ENCODE measurements around the gene PDGFRB.

The PDGFRB gene

GRCh38 chr5:150188146-150188842, 32.6 kb upstream of the PDGFRB start:
- H3K36me3 Mint-ChIP-seq (ENCODE audit: low read depth) = no peaks in the 10 kb centered on the region
- no peaks in the 10 kb centered on the region for H3K4me1 Mint-ChIP-seq (ENCODE audit: low read depth)
- DNase-seq = no peak
- H3K27me3 Mint-ChIP-seq = peaks cover 50% of the 10 kb centered on the region
- H3K4me3 Mint-ChIP-seq = no peak overlapping the region
- no peak overlapping the region for H3K27ac Mint-ChIP-seq
- no peaks in the 10 kb centered on the region for H3K9me3 Mint-ChIP-seq

DNA sequence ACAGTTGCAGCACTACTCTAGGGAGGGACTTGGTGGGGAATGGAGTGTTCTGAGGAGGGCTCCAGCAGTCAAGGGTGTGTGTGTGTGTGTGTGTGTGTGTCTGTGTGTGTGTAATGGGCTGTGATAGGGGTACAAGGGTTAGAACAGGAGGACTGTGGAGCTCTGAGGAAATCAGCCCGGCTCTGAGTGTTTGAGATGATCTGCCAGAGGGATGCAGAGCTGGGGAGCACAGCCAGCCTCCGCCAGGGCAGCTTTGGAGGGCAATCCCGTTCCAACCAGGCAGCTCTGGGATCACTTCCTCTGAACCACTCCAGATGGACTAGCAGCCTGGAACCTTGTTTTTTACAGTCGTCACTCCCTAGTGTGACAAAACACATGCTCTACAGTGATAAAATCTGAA, 31.3 kb upstream of the PDGFRB start:
- Mint-ChIP-seq H3K9me3 (no peaks in the 10 kb centered on the region), H3K27me3 (peaks cover 41% of the 10 kb centered on the region), H3K4me1 (ENCODE audit: low read depth) (no peaks in the 10 kb centered on the region), H3K36me3 (ENCODE audit: low read depth) (no peaks in the 10 kb centered on the region), H3K4me3 (no peak overlapping the region), H3K27ac (no peak overlapping the region)
- DNase-seq = no peak

DNA sequence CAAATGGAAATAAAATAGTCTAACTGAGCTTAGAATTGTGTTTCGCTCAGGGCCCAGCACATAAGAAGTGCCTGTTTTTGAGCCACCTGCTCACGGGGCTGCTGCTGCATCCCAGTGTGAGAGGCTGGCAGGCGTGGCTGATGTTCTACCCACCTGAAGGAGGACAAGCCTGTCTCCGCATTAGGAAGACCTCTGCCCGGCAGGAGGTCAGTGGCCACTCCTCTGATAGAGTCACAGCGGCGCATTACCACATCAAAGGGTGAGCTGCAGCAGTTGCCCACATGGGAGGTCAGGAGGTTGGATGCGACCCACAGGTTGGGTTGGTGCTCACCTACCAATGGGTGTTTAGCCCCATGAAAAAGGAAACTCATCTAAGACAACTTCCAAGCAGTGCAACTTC, 30.5 kb upstream of the PDGFRB start:
- Mint-ChIP-seq H3K4me3 (no peak overlapping the region), H3K4me1 (ENCODE audit: low read depth) (no peaks in the 10 kb centered on the region), H3K36me3 (ENCODE audit: low read depth) (no peaks in the 10 kb centered on the region), H3K9me3 (no peaks in the 10 kb centered on the region), H3K27ac (no peak overlapping the region), H3K27me3 (peaks cover 34% of the 10 kb centered on the region)
- no peak for DNase-seq

- Mint-ChIP-seq H3K27ac (no peak overlapping the region), H3K27me3 (peaks cover 26% of the 10 kb centered on the region), H3K36me3 (ENCODE audit: low read depth) (no peaks in the 10 kb centered on the region), H3K4me3 (no peak overlapping the region), H3K4me1 (ENCODE audit: low read depth) (no peaks in the 10 kb centered on the region), H3K9me3 (no peaks in the 10 kb centered on the region)
- DNase-seq = no peak
Measured at GRCh38 chr5:150184990-150185912, 29.6 kb upstream of the PDGFRB start.

- H3K4me3 Mint-ChIP-seq = no peak overlapping the region
- no peak overlapping the region for H3K27ac Mint-ChIP-seq
- DNase-seq = no peak
- no peaks in the 10 kb centered on the region for H3K9me3 Mint-ChIP-seq
- H3K4me1 Mint-ChIP-seq (ENCODE audit: low read depth) = no peaks in the 10 kb centered on the region
- no peaks in the 10 kb centered on the region for H3K36me3 Mint-ChIP-seq (ENCODE audit: low read depth)
- peaks cover 17% of the 10 kb centered on the region for H3K27me3 Mint-ChIP-seq
Measured at GRCh38 chr5:150184006-150184405, 28.4 kb upstream of the PDGFRB start.

- H3K4me1 Mint-ChIP-seq (ENCODE audit: low read depth) = no peaks in the 10 kb centered on the region
- H3K27me3 Mint-ChIP-seq = peaks cover 11% of the 10 kb centered on the region
- H3K36me3 Mint-ChIP-seq (ENCODE audit: low read depth) = no peaks in the 10 kb centered on the region
- no peaks in the 10 kb centered on the region for H3K9me3 Mint-ChIP-seq
- no peak overlapping the region for H3K4me3 Mint-ChIP-seq
- no peak overlapping the region for H3K27ac Mint-ChIP-seq
- DNase-seq = no peak
Measured at GRCh38 chr5:150183436-150183835, 27.8 kb upstream of the PDGFRB start.

- H3K4me1 Mint-ChIP-seq (ENCODE audit: low read depth) = no peaks in the 10 kb centered on the region
- H3K36me3 Mint-ChIP-seq (ENCODE audit: low read depth) = no peaks in the 10 kb centered on the region
- no peaks in the 10 kb centered on the region for H3K9me3 Mint-ChIP-seq
- H3K27ac Mint-ChIP-seq = no peak overlapping the region
- peaks cover 6% of the 10 kb centered on the region for H3K27me3 Mint-ChIP-seq
- no peak for DNase-seq
- no peak overlapping the region for H3K4me3 Mint-ChIP-seq
Measured at GRCh38 chr5:150182774-150183173, 27.1 kb upstream of the PDGFRB start.

DNA sequence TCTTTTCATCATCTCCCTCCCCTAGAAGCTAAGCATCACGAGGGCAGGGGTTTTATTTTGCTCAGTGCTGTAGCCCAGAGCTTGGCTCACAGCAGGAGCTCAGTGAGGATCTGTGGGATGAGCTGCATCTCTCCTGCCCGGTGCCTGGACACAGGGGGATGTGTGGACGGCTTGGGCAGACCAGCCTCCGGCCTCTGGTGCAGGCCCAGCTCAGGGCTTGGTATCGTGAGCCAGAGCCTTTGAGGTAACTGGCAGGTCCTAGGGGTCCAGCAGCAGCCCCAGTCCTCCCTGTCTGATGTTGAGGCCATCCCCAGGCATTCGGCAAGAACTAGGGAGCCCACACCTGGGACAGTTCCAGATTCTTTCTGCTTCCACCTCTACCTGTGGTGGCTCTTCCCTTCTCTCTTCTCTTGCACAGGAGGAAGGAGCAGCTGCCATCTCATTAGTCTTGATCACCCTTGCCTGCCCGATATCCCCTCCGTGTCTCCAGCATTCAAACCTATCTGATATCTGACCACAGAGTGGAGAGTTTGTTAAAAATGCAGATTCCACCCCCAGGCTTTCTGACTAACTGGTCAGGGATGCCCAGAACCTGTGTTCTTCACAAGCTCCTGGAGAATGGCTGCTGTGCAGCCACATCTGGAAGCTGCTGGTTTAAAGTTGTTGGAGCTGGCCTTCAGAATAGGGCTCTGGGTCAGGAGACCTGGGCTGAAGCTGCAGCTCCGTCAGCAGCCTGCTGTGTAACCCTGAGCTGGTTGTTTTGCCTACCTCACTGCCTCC, 26.3 kb upstream of the PDGFRB start:
- H3K9me3 Mint-ChIP-seq = no peaks in the 10 kb centered on the region
- H3K27ac Mint-ChIP-seq = no peak overlapping the region
- H3K27me3 Mint-ChIP-seq = no peaks in the 10 kb centered on the region
- H3K36me3 Mint-ChIP-seq (ENCODE audit: low read depth) = no peaks in the 10 kb centered on the region
- no peak overlapping the region for H3K4me3 Mint-ChIP-seq
- no peak for DNase-seq
- H3K4me1 Mint-ChIP-seq (ENCODE audit: low read depth) = no peaks in the 10 kb centered on the region

GRCh38 chr5:150181027-150181426, 25.4 kb upstream of the PDGFRB start:
- no peaks in the 10 kb centered on the region for H3K27me3 Mint-ChIP-seq
- no peaks in the 10 kb centered on the region for H3K9me3 Mint-ChIP-seq
- H3K36me3 Mint-ChIP-seq (ENCODE audit: low read depth) = no peaks in the 10 kb centered on the region
- H3K4me1 Mint-ChIP-seq (ENCODE audit: low read depth) = no peaks in the 10 kb centered on the region
- H3K27ac Mint-ChIP-seq = no peak overlapping the region
- no peak for DNase-seq
- H3K4me3 Mint-ChIP-seq = no peak overlapping the region

GRCh38 chr5:150180241-150181026, 24.8 kb upstream of the PDGFRB start:
- H3K4me3 Mint-ChIP-seq = no peak overlapping the region
- no peak overlapping the region for H3K27ac Mint-ChIP-seq

GRCh38 chr5:150179019-150179620, 23.5 kb upstream of the PDGFRB start:
- H3K9me3 Mint-ChIP-seq = no peaks in the 10 kb centered on the region
- H3K4me1 Mint-ChIP-seq (ENCODE audit: low read depth) = no peaks in the 10 kb centered on the region
- no peaks in the 10 kb centered on the region for H3K36me3 Mint-ChIP-seq (ENCODE audit: low read depth)
- H3K27me3 Mint-ChIP-seq = no peaks in the 10 kb centered on the region
- no peak overlapping the region for H3K27ac Mint-ChIP-seq
- no peak overlapping the region for H3K4me3 Mint-ChIP-seq
- no peak for DNase-seq

More at GRCh38 chr5:150180241-150181026, 24.8 kb upstream of the PDGFRB start:
- no peak for DNase-seq
- Mint-ChIP-seq H3K36me3 (ENCODE audit: low read depth) (no peaks in the 10 kb centered on the region), H3K9me3 (no peaks in the 10 kb centered on the region), H3K27me3 (no peaks in the 10 kb centered on the region), H3K4me1 (ENCODE audit: low read depth) (no peaks in the 10 kb centered on the region)

GRCh38 chr5:150178262-150178661, 22.6 kb upstream of the PDGFRB start:
- H3K4me3 Mint-ChIP-seq = no peak overlapping the region
- no peaks in the 10 kb centered on the region for H3K9me3 Mint-ChIP-seq
- H3K27me3 Mint-ChIP-seq = peaks cover 5% of the 10 kb centered on the region
- no peaks in the 10 kb centered on the region for H3K4me1 Mint-ChIP-seq (ENCODE audit: low read depth)
- DNase-seq = no peak
- H3K27ac Mint-ChIP-seq = no peak overlapping the region
- H3K36me3 Mint-ChIP-seq (ENCODE audit: low read depth) = no peaks in the 10 kb centered on the region

GRCh38 chr5:150177721-150178120, 22.1 kb upstream of the PDGFRB start:
- Mint-ChIP-seq H3K27ac (no peak overlapping the region), H3K36me3 (ENCODE audit: low read depth) (no peaks in the 10 kb centered on the region), H3K4me1 (ENCODE audit: low read depth) (no peaks in the 10 kb centered on the region), H3K27me3 (peaks cover 7% of the 10 kb centered on the region), H3K4me3 (no peak overlapping the region), H3K9me3 (no peaks in the 10 kb centered on the region)
- no peak for DNase-seq
